Chondrocyte (in vitro differentiated cells): Measurements from ENCODE around the gene KCNE3. TPM values are rescaled to one million over a fixed set of nuclear protein-coding genes. Genes with fewer than 3 reads are reported as not detected.
"Not testable (repeated sequence)": the region's sequence is repeated elsewhere in the genome, so short reads cannot be mapped to it uniquely, and the experiment has no call there.

Experiments
- DNase-seq: peaks from one replicate; pipeline ENCODE4 v3.0.0; 2021; ENCODE audit warnings: mixed read lengths, low spot score
- H3K27ac Mint-ChIP-seq: one replicate; pipeline ENCODE4 v1.8.0; 2021; ENCODE audit warnings: mild to moderate bottlenecking, moderate library complexity, mixed read lengths; ENCODE audit not compliant: unreplicated experiment
- H3K27me3 Mint-ChIP-seq: 2 replicates; pipeline ENCODE4 v1.8.0; 2021; ENCODE audit warnings: low read depth, mixed read lengths
- H3K36me3 Mint-ChIP-seq: 2 replicates; pipeline ENCODE4 v1.8.0; 2021; ENCODE audit warnings: low read depth, mixed read lengths
- H3K4me1 Mint-ChIP-seq: 2 replicates; pipeline ENCODE4 v1.8.0; 2021; ENCODE audit warnings: low read depth, mild to moderate bottlenecking, mixed read lengths
- H3K4me3 Mint-ChIP-seq: one replicate; pipeline ENCODE4 v1.8.0; 2021; ENCODE audit warnings: mild to moderate bottlenecking, moderate library complexity, mixed read lengths; ENCODE audit not compliant: unreplicated experiment
- H3K9me3 Mint-ChIP-seq: 2 replicates; pipeline ENCODE4 v1.8.0; 2021; ENCODE audit warnings: low read depth, mixed read lengths
- CTCF ChIP-seq: fragments of 200-600 bp; sonication (generic); IDR thresholded peaks from 2 replicates; pipeline ENCODE4 v1.5.0; 2021; ENCODE audit warnings: antibody characterized with exemption, mild to moderate bottlenecking, moderate library complexity
- total RNA-seq: library from RNA; stranded (reverse); gene quantifications from 3 replicates; pipeline ENCODE4 v1.2.1, GENCODE V29; 2021

Gene KCNE3
- total RNA-seq, 1 donor from 2014 or later, result 0.72 TPM

- no peaks in the 10 kb centered on the region for H3K27me3 Mint-ChIP-seq
- no peaks in the 10 kb centered on the region for H3K36me3 Mint-ChIP-seq
- TF ChIP-seq CTCF, result no peak
- peak overlapping the region; percentile 42 for H3K27ac Mint-ChIP-seq
- H3K4me1 Mint-ChIP-seq, result peaks cover 29% of the 10 kb centered on the region
- H3K9me3 Mint-ChIP-seq, result peaks cover 2% of the 10 kb centered on the region
- no peak overlapping the region for H3K4me3 Mint-ChIP-seq
- DNase-seq, result no peak
Measured at GRCh38 chr11:74417379-74417804, 50.0 kb downstream of the KCNE3 start.

- not testable (repeated sequence) for H3K4me3 Mint-ChIP-seq, H3K9me3 Mint-ChIP-seq, H3K27me3 Mint-ChIP-seq, DNase-seq, H3K36me3 Mint-ChIP-seq, H3K27ac Mint-ChIP-seq
- peaks cover 29% of the 10 kb centered on the region for H3K4me1 Mint-ChIP-seq
Measured at GRCh38 chr11:74416974-74417373, 50.4 kb downstream of the KCNE3 start.

GRCh38 chr11:74412733-74413359 lies 54.5 kb downstream of the KCNE3 start:
- H3K27me3 Mint-ChIP-seq, result no peaks in the 10 kb centered on the region
- no peaks in the 10 kb centered on the region for H3K9me3 Mint-ChIP-seq

GRCh38 chr11:74412321-74412720 lies 55.0 kb downstream of the KCNE3 start:
- DNase-seq, result no peak
- Mint-ChIP-seq H3K27ac (no peak overlapping the region), H3K9me3 (no peaks in the 10 kb centered on the region), H3K4me3 (no peak overlapping the region), H3K27me3 (no peaks in the 10 kb centered on the region), H3K36me3 (no peaks in the 10 kb centered on the region), H3K4me1 (peaks cover 8% of the 10 kb centered on the region)
- TF ChIP-seq CTCF, result no peak

More at GRCh38 chr11:74412733-74413359, 54.5 kb downstream of the KCNE3 start:
- no peak for TF ChIP-seq CTCF
- DNase-seq, result no peak
- H3K36me3 Mint-ChIP-seq, result no peaks in the 10 kb centered on the region
- no peak overlapping the region for H3K4me3 Mint-ChIP-seq
- H3K27ac Mint-ChIP-seq, result no peak overlapping the region
- H3K4me1 Mint-ChIP-seq, result peaks cover 13% of the 10 kb centered on the region

GRCh38 chr11:74409633-74410032 lies 57.7 kb downstream of the KCNE3 start:
- no peaks in the 10 kb centered on the region for H3K27me3 Mint-ChIP-seq

More at GRCh38 chr11:74409633-74410032, 57.7 kb downstream of the KCNE3 start:
- no peak overlapping the region for H3K4me3 Mint-ChIP-seq
- no peak overlapping the region for H3K27ac Mint-ChIP-seq
- H3K9me3 Mint-ChIP-seq, result no peaks in the 10 kb centered on the region
- DNase-seq, result no peak
- TF ChIP-seq CTCF, result no peak
- no peaks in the 10 kb centered on the region for H3K4me1 Mint-ChIP-seq
- H3K36me3 Mint-ChIP-seq, result no peaks in the 10 kb centered on the region

Other genes starting within 250 kb of the KCNE3 start
- gene P4HA3, start 155.9 kb downstream of the KCNE3 start, total RNA-seq, result 10.9 to 16.6 TPM (median 12.5 TPM) in 3 replicates
- 20.4 to 23.6 TPM (median 22.0 TPM) in 3 replicates for gene PGM2L1, start 69.1 kb downstream of the KCNE3 start, total RNA-seq
- 1.4 to 2.3 TPM (median 1.7 TPM) in 3 replicates for gene LIPT2, start 26.2 kb upstream of the KCNE3 start, total RNA-seq
- gene POLD3, start 125.0 kb upstream of the KCNE3 start, total RNA-seq, result 8.2 to 14.9 TPM (median 9.4 TPM) in 3 replicates